Lung (tissue), 12 donors: Measurements from ENCODE around the gene COPS7A. TPM values are rescaled to one million over a fixed set of nuclear protein-coding genes. Genes with fewer than 3 reads are reported as not detected.

Experiments used
- ATAC-seq: fragments of 200-7000 bp; cut with Tn5 transposase; one replicate; pipeline ENCODE4 v1.9.1; 2020; ENCODE audit warnings: moderate number of reproducible peaks; ENCODE audit not compliant: insufficient read depth, low FRiP score
- DNase-seq, 3 donors: peaks; one replicate each; pipeline ENCODE4 v3.0.0-alpha.2; 2013 to 2017
- H3K27ac ChIP-seq, 2 donors: one replicate each; pipeline ENCODE4 v1.5.1; 2013; ENCODE audit warnings: mild to moderate bottlenecking in 2 of 2, moderate library complexity in 2 of 2, control low read depth in 1 of 2, inconsistent platforms in 1 of 2, low read depth in 1 of 2, low read length in 1 of 2
- H3K27me3 ChIP-seq, 3 donors: one replicate each; pipeline ENCODE4 v1.5.1; 2013; ENCODE audit warnings: low read length in 2 of 3; ENCODE audit not compliant: control insufficient read depth in 3 of 3, insufficient read depth in 3 of 3
- H3K36me3 ChIP-seq, 4 donors: one replicate each; pipeline ENCODE4 v1.5.1; 2013; ENCODE audit warnings: low read length in 4 of 4, mild to moderate bottlenecking in 1 of 4, moderate library complexity in 1 of 4; ENCODE audit not compliant: control insufficient read depth in 4 of 4, insufficient read depth in 4 of 4
- H3K4me1 ChIP-seq, 5 donors: one replicate each; pipeline ENCODE4 v1.5.1; 2013; ENCODE audit warnings: low read length in 5 of 5, mild to moderate bottlenecking in 2 of 5, moderate library complexity in 1 of 5; ENCODE audit not compliant: control insufficient read depth in 5 of 5, insufficient read depth in 5 of 5
- H3K4me3 ChIP-seq: one replicate; pipeline ENCODE4 v1.5.1; 2013; ENCODE audit warnings: mild to moderate bottlenecking, control low read depth, moderate library complexity
- H3K9ac ChIP-seq, 2 donors: one replicate each; pipeline ENCODE4 v1.5.1; 2013; ENCODE audit warnings: low read length in 2 of 2, control low read depth in 1 of 2; ENCODE audit not compliant: insufficient read depth in 1 of 2
- H3K9me3 ChIP-seq, 4 donors: one replicate each; pipeline ENCODE4 v1.5.1; 2013; ENCODE audit warnings: low read length in 3 of 4, mild to moderate bottlenecking in 1 of 4, moderate library complexity in 1 of 4; ENCODE audit not compliant: control insufficient read depth in 4 of 4, insufficient read depth in 3 of 4
- WGBS, 2 donors: extraction: QIAGEN DNeasy Blood & Tissue Kit; methylation state at CpG; one replicate each; pipeline ENCODE4 v1.1.7; 2013; 5-methylcytosine and 5-hydroxymethylcytosine counted together
- polyA plus RNA-seq, 2 donors: library from polyadenylated mRNA; stranded (reverse); fragments of 200-250 nt; gene quantifications; one replicate each; pipeline ENCODE4 v1.2.1, GENCODE V29; 2013
- total RNA-seq, 2 donors: library from RNA; depleted of rRNA in 1 of 2; stranded (reverse); fragments of >200 nt in 1 of 2; gene quantifications; one replicate each; pipeline ENCODE4 v1.2.1, GENCODE V29; 2014 to 2021
- TF ChIP-seq, protein P1 (sequence below): IDR thresholded peaks from 2 replicates; pipeline ENCODE4 v1.5.1; 2012; ENCODE audit warnings: mild to moderate bottlenecking; ENCODE audit errors: control extremely low read depth, extremely low read depth
- donor health status: control.
- donor health status: control.
- donor health status: Bipolar disorder and iron deficiency.
- donor health status: healthy.
- donor health status: DM: yes; HTN: yes; CAD: no.

Gene COPS7A
- total and polyA plus RNA-seq, 4 donors, result 40.1 to 74.7 (median 61.2) TPM

DNA sequence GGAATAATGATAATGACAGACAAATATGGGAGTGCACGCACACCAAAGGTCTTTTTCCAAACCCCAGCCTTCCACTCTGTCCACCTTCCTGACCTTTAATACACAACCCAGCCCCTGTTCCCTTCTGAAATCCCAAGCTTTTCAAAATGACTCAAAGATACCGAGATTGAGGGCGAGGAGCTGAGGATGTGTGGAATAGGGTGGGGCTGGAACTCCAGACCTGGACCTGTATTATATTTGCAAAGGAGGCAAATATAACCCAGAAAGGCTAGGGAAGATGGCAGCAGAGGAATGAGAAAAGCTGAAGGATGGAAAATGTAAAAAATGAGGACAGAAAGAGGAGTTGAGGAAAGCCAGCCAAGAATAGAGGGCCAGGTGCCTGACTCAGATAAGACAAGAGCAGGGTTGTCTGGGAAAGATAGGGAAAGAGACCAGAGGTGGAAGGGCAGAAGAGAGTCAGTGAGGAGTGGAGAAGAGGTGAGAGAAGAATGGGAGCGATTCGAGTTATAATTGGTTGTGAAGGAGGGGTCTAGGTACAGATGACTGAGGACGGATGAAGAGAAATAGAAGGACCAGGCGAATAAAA is 41.3 kb downstream of the COPS7A start:
- ATAC-seq (no peak), DNase-seq (peak in 1 of 3 donors; percentile 33)
- no peak overlapping the region for H3K4me3 ChIP-seq
- no peaks in the 10 kb centered on the region for H3K27me3 ChIP-seq
- H3K9me3 ChIP-seq, result no peaks in the 10 kb centered on the region
- peaks cover 0 to 11% (median 5%) of the 10 kb centered on the region in 4 donors for H3K36me3 ChIP-seq
- WGBS, 2 donors, result 33 to 46% methylated on average over 7 of the region's 7 CpGs
- H3K9ac ChIP-seq, result peak overlapping the region in 1 of 2 donors; percentile 76
- H3K27ac ChIP-seq, result peak overlapping the region; percentile 81 to 95
- TF ChIP-seq, protein P1, sequence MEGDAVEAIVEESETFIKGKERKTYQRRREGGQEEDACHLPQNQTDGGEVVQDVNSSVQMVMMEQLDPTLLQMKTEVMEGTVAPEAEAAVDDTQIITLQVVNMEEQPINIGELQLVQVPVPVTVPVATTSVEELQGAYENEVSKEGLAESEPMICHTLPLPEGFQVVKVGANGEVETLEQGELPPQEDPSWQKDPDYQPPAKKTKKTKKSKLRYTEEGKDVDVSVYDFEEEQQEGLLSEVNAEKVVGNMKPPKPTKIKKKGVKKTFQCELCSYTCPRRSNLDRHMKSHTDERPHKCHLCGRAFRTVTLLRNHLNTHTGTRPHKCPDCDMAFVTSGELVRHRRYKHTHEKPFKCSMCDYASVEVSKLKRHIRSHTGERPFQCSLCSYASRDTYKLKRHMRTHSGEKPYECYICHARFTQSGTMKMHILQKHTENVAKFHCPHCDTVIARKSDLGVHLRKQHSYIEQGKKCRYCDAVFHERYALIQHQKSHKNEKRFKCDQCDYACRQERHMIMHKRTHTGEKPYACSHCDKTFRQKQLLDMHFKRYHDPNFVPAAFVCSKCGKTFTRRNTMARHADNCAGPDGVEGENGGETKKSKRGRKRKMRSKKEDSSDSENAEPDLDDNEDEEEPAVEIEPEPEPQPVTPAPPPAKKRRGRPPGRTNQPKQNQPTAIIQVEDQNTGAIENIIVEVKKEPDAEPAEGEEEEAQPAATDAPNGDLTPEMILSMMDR, result no peak
- peaks cover 10 to 47% (median 33%) of the 10 kb centered on the region in 5 donors for H3K4me1 ChIP-seq

DNA sequence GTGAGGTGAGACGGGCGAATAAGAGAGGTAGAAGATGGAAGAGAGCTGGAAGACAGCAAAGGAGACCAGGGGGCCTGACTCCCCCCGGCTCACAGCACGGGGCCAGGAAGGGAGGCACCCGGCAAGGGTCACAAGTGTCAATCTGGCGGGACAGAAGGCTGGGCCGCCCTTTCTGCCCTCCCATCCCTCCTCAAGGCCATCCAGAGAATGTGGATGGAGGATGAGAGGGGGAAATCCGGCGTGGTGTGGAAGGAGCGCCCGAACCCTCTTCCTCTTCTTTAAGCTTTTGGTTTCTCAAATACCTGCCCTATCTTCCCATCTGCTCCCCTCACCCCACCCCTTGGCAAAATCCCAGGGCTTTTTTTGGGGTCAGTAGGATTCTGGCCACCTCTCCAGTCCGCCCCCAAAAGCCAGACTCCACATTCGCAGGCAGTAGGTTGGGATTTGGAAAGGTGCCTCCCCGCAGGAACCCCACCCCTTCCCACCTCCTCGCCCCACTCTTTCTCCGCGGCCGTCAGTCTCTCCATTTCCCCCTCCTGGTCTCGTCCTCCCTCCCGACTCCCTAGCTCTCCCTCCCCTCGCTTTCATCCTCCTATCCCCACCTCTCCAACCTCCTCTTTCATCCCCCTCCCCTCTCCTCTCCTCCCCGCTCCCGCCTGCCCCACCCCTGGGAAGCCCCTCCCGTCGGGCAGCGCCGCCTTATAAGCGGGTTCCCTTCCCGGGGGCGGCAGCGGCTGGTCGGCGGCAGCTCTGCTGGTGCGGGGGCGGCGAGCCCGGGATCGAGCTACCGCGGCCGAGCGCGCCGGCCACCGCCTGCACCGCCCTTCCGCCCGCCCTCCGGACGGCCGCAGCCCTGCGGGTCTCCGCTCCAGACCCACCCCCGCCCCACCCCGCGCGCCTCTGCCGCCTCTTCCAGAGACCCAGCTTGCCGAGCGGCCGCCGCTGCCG is 42.1 kb downstream of the COPS7A start, which contains the start of gene PTMS:
TSS of gene PTMS (plus strand) at position 730 of the 948 bp plus-strand sequence. CDS start 343 bp downstream, outside the sequence.
- 3% methylated on average over 44 to 63 of the region's 63 CpGs for WGBS, 2 donors
- TF ChIP-seq, protein P1, result no peak
- Histone ChIP-seq H3K4me3 (peak within 1 kb of the TSS; percentile 62), H3K9me3 (no peaks in the 10 kb centered on the region), H3K9ac (peak within 1 kb of the TSS in 1 of 2 donors; percentile 76), H3K36me3 (peaks cover 0 to 15% (median 9%) of the 10 kb centered on the region in 4 donors), H3K27me3 (no peaks in the 10 kb centered on the region), H3K27ac (peak within 1 kb of the TSS; percentile 81 to 95), H3K4me1 (peaks cover 10 to 47% (median 31%) of the 10 kb centered on the region in 5 donors)
- peak; percentile 94 to 97 (median 95) for DNase-seq
- ATAC-seq, result peak; percentile 49

DNA sequence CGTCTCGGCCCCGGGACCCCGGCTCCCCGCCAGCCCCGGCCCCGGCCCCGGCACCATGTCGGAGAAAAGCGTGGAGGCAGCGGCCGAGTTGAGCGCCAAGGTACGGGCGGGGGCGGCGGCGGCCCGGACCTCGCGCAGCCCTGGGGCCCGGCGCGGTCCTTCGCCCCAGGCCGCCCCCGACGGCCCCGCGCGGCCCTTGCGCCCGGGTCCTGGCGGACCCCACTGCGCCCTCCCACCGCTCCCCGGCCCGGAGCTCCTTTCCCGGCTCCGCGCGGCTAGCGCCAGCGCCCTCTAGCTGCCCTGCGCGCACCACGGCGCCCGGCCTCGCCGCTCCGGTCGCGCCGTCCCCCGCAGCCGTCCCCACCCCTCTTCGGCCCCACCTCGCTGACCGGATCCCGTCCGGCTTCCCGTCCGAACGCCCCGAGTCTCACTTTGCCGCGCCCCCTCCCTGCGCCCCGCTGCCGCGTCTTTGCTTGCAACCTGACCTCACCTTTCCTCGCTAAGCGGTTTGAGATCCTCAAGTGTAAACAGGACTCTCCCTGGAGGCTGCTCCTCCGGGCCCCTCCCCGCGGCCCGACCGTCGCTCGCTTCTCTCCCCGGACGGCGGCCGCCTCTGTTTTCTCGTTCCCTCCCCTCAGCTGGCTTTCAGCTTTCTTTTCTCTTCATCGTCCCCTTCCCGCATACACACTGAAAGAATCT is 43.0 kb downstream of the COPS7A start:
- Histone ChIP-seq H3K36me3 (peaks cover 0 to 24% (median 13%) of the 10 kb centered on the region in 4 donors), H3K4me1 (peaks cover 10 to 51% (median 31%) of the 10 kb centered on the region in 5 donors), H3K27me3 (no peaks in the 10 kb centered on the region), H3K27ac (peak overlapping the region; percentile 81 to 95), H3K9ac (peak overlapping the region in 1 of 2 donors; percentile 56), H3K4me3 (peak overlapping the region; percentile 62), H3K9me3 (no peaks in the 10 kb centered on the region)
- DNase-seq (peak; percentile 80 to 88 (median 82)), ATAC-seq (peak; percentile 54)
- TF ChIP-seq, protein P1, result peak; percentile 68
- WGBS, 2 donors, result 1% methylated on average over 70 to 88 of the region's 88 CpGs
